Urinary bladder (tissue), 4 donors: ENCODE measurements around the gene CHORDC1. TPM values are rescaled to one million over a fixed set of nuclear protein-coding genes. Genes with fewer than 3 reads are reported as not detected.
"Not testable (repeated sequence)": the region's sequence is repeated elsewhere in the genome, so short reads cannot be mapped to it uniquely, and the experiment has no call there.

Experiments used
- DNase-seq: peaks from one replicate; pipeline ENCODE4 v3.0.0-alpha.2; 2015; ENCODE audit errors: extremely low spot score
- H3K27ac ChIP-seq: one replicate; pipeline ENCODE4 v1.5.1; 2013; ENCODE audit warnings: low read depth, mild to moderate bottlenecking, moderate library complexity
- H3K36me3 ChIP-seq: one replicate; pipeline ENCODE4 v1.6.1; 2013; ENCODE audit warnings: mild to moderate bottlenecking, moderate library complexity; ENCODE audit not compliant: insufficient read depth
- H3K4me1 ChIP-seq: one replicate; pipeline ENCODE4 v1.6.1; 2013; ENCODE audit warnings: mild to moderate bottlenecking, moderate library complexity; ENCODE audit not compliant: insufficient read depth
- H3K4me3 ChIP-seq: one replicate; pipeline ENCODE4 v1.5.1; 2013; ENCODE audit warnings: low read depth, low read length
- WGBS: extraction: QIAGEN DNeasy Blood & Tissue Kit; methylation state at CpG from one replicate; pipeline ENCODE4 v1.1.7; 2013; 5-methylcytosine and 5-hydroxymethylcytosine counted together
- polyA plus RNA-seq: library from polyadenylated mRNA; stranded (reverse); fragments of 200-250 nt; gene quantifications from one replicate; pipeline ENCODE4 v1.2.3, GENCODE V29; 2013
- total RNA-seq: library from RNA; depleted of rRNA; stranded (reverse); fragments of >200 nt; gene quantifications from one replicate; pipeline ENCODE4 v1.2.3, GENCODE V29; 2014
- donor health status: healthy with polysubstance abuse.
- donor health status: healthy.

The CHORDC1 gene
- total and polyA plus RNA-seq, 2 donors, result 24.0 to 50.1 TPM

GRCh38 chr11:90204407-90204806 is 18.4 kb downstream of the CHORDC1 start:
- Histone ChIP-seq H3K36me3 (peaks cover 2% of the 10 kb centered on the region), H3K4me3 (no peak overlapping the region), H3K27ac (no peak overlapping the region), H3K4me1 (no peaks in the 10 kb centered on the region)
- DNase-seq, result no peak
- WGBS, result 94% methylated on average over 13 of the region's 13 CpGs

- H3K36me3 ChIP-seq, result no peaks in the 10 kb centered on the region
- 74% methylated on average over 3 of the region's 3 CpGs for WGBS
- no peak overlapping the region for H3K27ac ChIP-seq
- no peak overlapping the region for H3K4me3 ChIP-seq
- DNase-seq, result no peak
- no peaks in the 10 kb centered on the region for H3K4me1 ChIP-seq
These were observed 20.5 kb downstream of the CHORDC1 start for GRCh38 chr11:90202342-90202741.

DNA sequence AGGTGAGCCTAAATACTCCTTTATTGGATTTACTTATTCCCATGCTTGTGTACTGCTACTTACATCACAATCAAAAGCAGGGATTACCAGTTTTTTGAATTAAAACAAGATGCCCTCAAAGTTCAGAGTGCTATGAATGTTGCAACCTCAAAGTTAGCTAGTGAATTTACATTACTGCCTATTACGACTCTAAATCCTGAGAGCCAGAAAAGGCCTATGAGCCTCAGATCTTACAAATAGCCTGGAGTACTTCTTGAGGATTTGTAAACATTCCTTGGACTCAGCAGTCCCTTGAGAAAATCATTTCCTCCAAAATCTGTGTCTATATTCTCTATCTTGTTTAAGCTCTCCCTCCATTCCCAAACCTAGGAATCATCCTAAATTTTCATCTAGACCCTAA is 25.5 kb downstream of the CHORDC1 start:
- no peak overlapping the region for H3K27ac ChIP-seq
- 62% methylated on average over 1 of the region's 1 CpG for WGBS
- H3K4me1 ChIP-seq, result no peaks in the 10 kb centered on the region
- DNase-seq, result no peak
- H3K36me3 ChIP-seq, result peaks cover 2% of the 10 kb centered on the region
- H3K4me3 ChIP-seq, result no peak overlapping the region

- H3K4me3 ChIP-seq, result no peak overlapping the region
- no peak overlapping the region for H3K27ac ChIP-seq
- peaks cover 2% of the 10 kb centered on the region for H3K36me3 ChIP-seq
- WGBS, result 92% methylated on average over 4 of the region's 4 CpGs
- DNase-seq, result no peak
- no peaks in the 10 kb centered on the region for H3K4me1 ChIP-seq
These were observed 29.8 kb downstream of the CHORDC1 start for GRCh38 chr11:90192869-90193582.

GRCh38 chr11:90189011-90189410 is 33.8 kb downstream of the CHORDC1 start:
- Histone ChIP-seq H3K36me3 (no peaks in the 10 kb centered on the region), H3K4me3 (no peak overlapping the region), H3K4me1 (no peaks in the 10 kb centered on the region), H3K27ac (no peak overlapping the region)
- no peak for DNase-seq
- 100% methylated on average over 2 of the region's 2 CpGs for WGBS

DNA sequence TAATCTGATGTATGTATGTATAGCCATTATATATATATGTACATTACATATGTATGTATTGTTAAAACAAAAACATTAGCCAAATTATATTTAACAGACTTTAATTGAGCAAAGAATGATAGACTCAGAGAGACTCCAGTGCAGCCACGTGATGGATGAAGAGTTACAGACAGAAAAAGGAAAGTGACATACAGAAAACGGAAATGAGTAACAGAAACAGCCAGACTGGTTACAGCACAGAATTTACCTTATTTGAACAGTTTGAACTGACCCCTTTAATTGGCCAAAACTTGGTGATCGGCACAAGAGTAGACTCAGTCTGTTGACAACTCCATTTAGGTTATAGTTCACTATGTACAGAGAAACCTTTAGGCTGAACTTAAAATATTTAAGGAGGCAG is 35.0 kb downstream of the CHORDC1 start:
- WGBS, result 94% methylated on average over 3 of the region's 3 CpGs
- DNase-seq, result no peak
- H3K4me1 ChIP-seq, result no peaks in the 10 kb centered on the region

DNA sequence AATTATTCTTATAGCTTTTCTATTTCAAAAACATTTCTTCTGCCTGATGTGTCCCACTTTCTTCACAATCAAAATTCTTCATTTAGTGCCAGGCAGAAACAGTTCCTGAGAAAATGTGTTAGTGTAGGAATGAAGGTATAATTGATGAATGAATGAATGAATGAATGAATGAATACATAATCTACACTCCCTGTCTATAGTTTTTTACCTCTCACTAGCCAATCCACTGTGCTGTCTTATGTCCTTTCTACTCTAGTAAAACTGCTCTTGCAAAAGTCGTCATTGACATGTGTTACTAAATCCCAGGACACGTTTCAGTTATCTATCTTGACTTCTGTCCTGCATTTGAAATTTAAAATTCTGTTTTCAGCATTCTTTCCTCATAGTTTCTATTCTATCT is 42.9 kb downstream of the CHORDC1 start:
- WGBS, result 71% methylated on average over 2 of the region's 2 CpGs
- DNase-seq, result no peak
- H3K4me3 ChIP-seq, result no peak overlapping the region
- H3K4me1 ChIP-seq, result no peaks in the 10 kb centered on the region
- H3K36me3 ChIP-seq, result no peaks in the 10 kb centered on the region
- no peak overlapping the region for H3K27ac ChIP-seq

More for the DNA sequence above, 35.0 kb downstream of the CHORDC1 start:
- Histone ChIP-seq H3K27ac (no peak overlapping the region), H3K4me3 (no peak overlapping the region), H3K36me3 (no peaks in the 10 kb centered on the region)

DNA sequence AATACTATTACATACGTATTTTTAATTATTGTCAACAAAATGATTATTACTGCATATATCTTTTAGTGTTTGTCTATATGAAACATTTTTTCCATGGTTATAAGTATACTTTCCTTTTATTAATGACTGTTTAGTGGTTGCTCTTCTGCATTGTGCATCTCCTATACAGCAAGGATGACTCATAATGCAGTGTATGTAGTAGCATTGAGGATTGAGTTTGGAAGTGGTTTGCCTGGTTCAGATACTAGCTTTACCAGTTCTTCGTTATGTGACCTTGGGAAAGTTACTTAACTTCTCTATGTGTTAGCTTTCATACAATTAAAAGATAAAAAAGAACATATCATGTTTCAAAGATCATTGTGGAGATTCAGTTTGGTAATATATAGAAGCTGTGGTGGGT is 44.1 kb downstream of the CHORDC1 start:
- 94% methylated on average over 2 of the region's 2 CpGs for WGBS
- Histone ChIP-seq H3K36me3 (no peaks in the 10 kb centered on the region), H3K4me1 (no peaks in the 10 kb centered on the region), H3K27ac (no peak overlapping the region), H3K4me3 (no peak overlapping the region)
- DNase-seq, result no peak

- H3K4me1 ChIP-seq, result no peaks in the 10 kb centered on the region
- 96% methylated on average over 1 of the region's 1 CpG for WGBS
- H3K36me3 ChIP-seq, result no peaks in the 10 kb centered on the region
- H3K27ac ChIP-seq, result no peak overlapping the region
- no peak overlapping the region for H3K4me3 ChIP-seq
- DNase-seq, result no peak
These were observed 46.8 kb downstream of the CHORDC1 start for GRCh38 chr11:90176069-90176468.

GRCh38 chr11:90171359-90171758 is 51.5 kb downstream of the CHORDC1 start:
- H3K4me1 ChIP-seq, result no peaks in the 10 kb centered on the region
- H3K36me3 ChIP-seq, result no peaks in the 10 kb centered on the region
- DNase-seq, result no peak
- no peak overlapping the region for H3K27ac ChIP-seq
- no peak overlapping the region for H3K4me3 ChIP-seq

- no peaks in the 10 kb centered on the region for H3K4me1 ChIP-seq
- WGBS, result 86% methylated on average over 3 of the region's 3 CpGs
- H3K36me3 ChIP-seq, result no peaks in the 10 kb centered on the region
- H3K27ac ChIP-seq, result no peak overlapping the region
- H3K4me3 ChIP-seq, result no peak overlapping the region
- DNase-seq, result no peak
These were observed 54.3 kb downstream of the CHORDC1 start for GRCh38 chr11:90168571-90168970.

DNA sequence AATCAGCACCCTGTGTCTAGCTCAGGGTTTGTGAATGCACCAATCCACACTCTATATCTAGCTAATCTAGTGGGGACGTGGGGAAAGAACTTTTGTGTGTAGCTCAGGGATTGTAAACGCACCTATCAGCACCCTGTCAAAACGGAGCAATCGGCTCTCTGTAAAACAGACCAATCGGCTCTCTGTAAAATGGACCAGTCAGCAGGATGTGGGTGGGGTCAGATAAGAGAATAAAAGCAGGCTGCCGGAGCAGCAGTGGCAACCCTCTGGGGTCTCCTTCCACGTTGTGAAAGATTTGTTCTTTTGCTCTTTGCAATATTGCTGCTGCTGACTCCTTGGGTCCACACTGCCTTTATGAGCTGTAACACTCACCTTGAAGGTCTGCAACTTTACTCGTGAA is 55.1 kb downstream of the CHORDC1 start:
- 79% methylated on average over 8 of the region's 8 CpGs for WGBS
- not testable (repeated sequence) for H3K27ac ChIP-seq, DNase-seq, H3K4me1 ChIP-seq, H3K36me3 ChIP-seq, H3K4me3 ChIP-seq

- WGBS, result 97% methylated on average over 49 of the region's 49 CpGs
- H3K4me3 ChIP-seq, H3K36me3 ChIP-seq, H3K27ac ChIP-seq, H3K4me1 ChIP-seq, DNase-seq: not testable (repeated sequence)
These were observed 55.8 kb downstream of the CHORDC1 start for GRCh38 chr11:90166982-90167573.
